HG03571 (cell line): ENCODE measurements around the gene OR1L8.

ENCODE experiments used
- ATAC-seq: cut with Tn5 transposase; IDR thresholded peaks from one replicate; pipeline ENCODE4 v1.9.1; 2021; ENCODE audit not compliant: unreplicated experiment

OR1L8 gene

DNA sequence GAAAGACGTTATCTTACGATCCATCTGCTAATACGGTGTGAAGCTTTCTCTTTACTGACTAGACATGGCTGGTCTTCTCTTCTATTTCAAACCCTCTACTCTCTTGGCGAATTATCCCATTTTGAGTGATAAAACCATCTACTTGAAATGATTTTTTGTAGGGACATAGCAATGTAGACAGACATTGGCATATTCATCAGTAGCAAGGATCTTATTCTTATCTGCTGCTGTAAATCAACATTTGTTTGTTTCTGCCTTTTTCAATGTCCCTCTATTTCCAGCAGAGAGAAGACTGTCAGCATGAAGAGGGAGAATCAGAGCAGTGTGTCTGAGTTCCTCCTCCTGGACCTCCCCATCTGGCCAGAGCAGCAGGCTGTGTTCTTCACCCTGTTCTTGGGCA, 64.3 kb downstream of the OR1L8 start, which contains the start of gene OR1J4:
OR1J4 (plus strand) TSS at position 301 of the 400 bp plus-strand sequence; CDS start at position 301, 0 bp downstream.
- no peak for ATAC-seq

DNA sequence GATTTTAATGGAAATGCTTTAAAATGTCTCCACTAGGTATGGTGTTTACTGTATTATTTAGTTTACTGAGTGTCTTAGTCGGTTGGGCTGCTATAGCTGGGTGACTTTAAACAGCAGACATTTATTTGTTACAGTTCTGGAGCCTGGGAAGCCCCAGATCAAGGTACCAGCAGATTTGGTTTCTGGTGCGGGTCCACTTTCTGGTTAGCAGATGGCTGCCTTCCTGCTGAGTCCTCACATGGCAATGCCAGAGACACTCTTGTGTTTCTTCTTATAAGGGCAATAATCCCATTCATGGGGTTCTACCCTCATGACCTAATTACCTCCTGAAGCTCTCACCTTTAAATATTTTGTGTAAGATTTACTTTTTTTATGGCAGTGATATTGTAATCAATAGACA, 65.0 kb downstream of the OR1L8 start:
- ATAC-seq = no peak
